ENCODE measurements around the gene MNX1.

The MNX1 gene

DNA sequence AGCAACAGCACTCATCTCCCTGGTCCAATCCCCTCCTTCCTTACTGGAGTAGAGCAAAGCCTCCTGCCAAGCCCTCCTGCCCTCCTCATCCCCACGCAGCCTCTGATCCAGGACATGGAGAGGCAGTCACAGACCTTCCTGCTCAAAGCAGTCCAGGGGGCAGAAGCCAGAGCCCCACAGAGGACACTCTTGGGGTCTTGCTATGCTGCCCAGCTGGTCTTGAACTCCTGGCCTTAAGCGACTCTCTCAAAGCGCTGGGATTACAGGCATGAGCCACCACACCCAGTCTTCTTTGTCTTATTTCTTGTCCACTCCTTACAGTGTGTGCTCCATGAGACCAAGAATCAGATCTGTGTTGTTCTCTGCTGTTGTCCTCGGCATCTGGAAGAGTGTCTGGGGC, 26.6 kb upstream of the MNX1 start:
- no peaks in the 10 kb centered on the region for H3K36me3 ChIP-seq (ENCODE audit: control insufficient read depth, low read length)
- H3K9me3 ChIP-seq (ENCODE audit: control insufficient read depth, insufficient read depth, low read length): peaks cover 4% of the 10 kb centered on the region; the same call in 1 of the 2 replicates
- no peak overlapping the region for H3K4me2 ChIP-seq (ENCODE audit: low read length)
- no peaks in the 10 kb centered on the region for H3K9me2 ChIP-seq (replicated peaks; ENCODE audit: control insufficient read depth, low read length)
- TF ChIP-seq EZH2phosphoT487 (IDR thresholded peaks at IDR 0.05; ENCODE audit: borderline replicate concordance, low read length): no peak
- TF ChIP-seq, protein P1, sequence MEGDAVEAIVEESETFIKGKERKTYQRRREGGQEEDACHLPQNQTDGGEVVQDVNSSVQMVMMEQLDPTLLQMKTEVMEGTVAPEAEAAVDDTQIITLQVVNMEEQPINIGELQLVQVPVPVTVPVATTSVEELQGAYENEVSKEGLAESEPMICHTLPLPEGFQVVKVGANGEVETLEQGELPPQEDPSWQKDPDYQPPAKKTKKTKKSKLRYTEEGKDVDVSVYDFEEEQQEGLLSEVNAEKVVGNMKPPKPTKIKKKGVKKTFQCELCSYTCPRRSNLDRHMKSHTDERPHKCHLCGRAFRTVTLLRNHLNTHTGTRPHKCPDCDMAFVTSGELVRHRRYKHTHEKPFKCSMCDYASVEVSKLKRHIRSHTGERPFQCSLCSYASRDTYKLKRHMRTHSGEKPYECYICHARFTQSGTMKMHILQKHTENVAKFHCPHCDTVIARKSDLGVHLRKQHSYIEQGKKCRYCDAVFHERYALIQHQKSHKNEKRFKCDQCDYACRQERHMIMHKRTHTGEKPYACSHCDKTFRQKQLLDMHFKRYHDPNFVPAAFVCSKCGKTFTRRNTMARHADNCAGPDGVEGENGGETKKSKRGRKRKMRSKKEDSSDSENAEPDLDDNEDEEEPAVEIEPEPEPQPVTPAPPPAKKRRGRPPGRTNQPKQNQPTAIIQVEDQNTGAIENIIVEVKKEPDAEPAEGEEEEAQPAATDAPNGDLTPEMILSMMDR (IDR thresholded peaks at IDR 0.05; ENCODE audit: low read depth, low read length, poor library complexity, severe bottlenecking): no peak
- no peak overlapping the region for H3K27ac ChIP-seq (ENCODE audit: low read depth, low read length)
- no peaks in the 10 kb centered on the region for H3F3A ChIP-seq (ENCODE audit: control insufficient read depth, insufficient read depth)
- H3K4me1 ChIP-seq (ENCODE audit: control insufficient read depth, low read length): no peaks in the 10 kb centered on the region
- H3K4me3 ChIP-seq (ENCODE audit: low read length): no peak overlapping the region
- no peaks in the 10 kb centered on the region for H3K27me3 ChIP-seq (ENCODE audit: control insufficient read depth, low read length)
- no peaks in the 10 kb centered on the region for H3K79me2 ChIP-seq (ENCODE audit: control insufficient read depth, low read length)
- H4K20me1 ChIP-seq (ENCODE audit: control insufficient read depth, insufficient read depth, low read depth, low read length): no peaks in the 10 kb centered on the region

DNA sequence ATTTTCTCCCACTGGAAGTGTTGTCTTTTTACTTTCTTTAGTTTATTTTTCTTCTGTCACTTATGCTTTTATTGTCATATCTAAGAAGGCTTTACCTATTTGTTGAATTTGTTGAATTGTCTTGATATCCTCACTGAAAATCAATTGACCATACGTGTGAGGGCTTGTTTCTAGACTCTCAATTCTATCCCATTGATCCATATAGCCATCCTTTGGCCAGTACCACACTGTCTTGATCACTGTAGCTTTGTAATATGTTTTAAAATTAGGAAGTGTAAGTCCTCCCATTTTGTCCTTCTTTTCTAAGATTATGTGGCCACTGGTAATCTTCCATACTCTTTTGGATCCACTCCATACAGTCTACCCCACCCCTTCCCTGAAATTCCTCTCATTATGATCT, 25.5 kb upstream of the MNX1 start:
- Histone ChIP-seq H3K79me2 (ENCODE audit: control insufficient read depth, low read length) (no peaks in the 10 kb centered on the region), H3K4me1 (ENCODE audit: control insufficient read depth, low read length) (no peaks in the 10 kb centered on the region), H3K36me3 (ENCODE audit: control insufficient read depth, low read length) (no peaks in the 10 kb centered on the region), H3F3A (ENCODE audit: control insufficient read depth, insufficient read depth) (no peaks in the 10 kb centered on the region), H3K27me3 (ENCODE audit: control insufficient read depth, low read length) (no peaks in the 10 kb centered on the region), H4K20me1 (ENCODE audit: control insufficient read depth, insufficient read depth, low read depth, low read length) (no peaks in the 10 kb centered on the region), H3K27ac (ENCODE audit: low read depth, low read length) (no peak overlapping the region), H3K4me3 (ENCODE audit: low read length) (no peak overlapping the region), H3K9me3 (ENCODE audit: control insufficient read depth, insufficient read depth, low read length) (peaks cover 4% of the 10 kb centered on the region; the same call in 1 of the 2 replicates), H3K4me2 (ENCODE audit: low read length) (no peak overlapping the region), H3K9me2 (replicated peaks; ENCODE audit: control insufficient read depth, low read length) (no peaks in the 10 kb centered on the region)
- TF ChIP-seq, protein P1 (IDR thresholded peaks at IDR 0.05; ENCODE audit: low read depth, low read length, poor library complexity, severe bottlenecking): no peak
- TF ChIP-seq EZH2phosphoT487 (IDR thresholded peaks at IDR 0.05; ENCODE audit: borderline replicate concordance, low read length): no peak

DNA sequence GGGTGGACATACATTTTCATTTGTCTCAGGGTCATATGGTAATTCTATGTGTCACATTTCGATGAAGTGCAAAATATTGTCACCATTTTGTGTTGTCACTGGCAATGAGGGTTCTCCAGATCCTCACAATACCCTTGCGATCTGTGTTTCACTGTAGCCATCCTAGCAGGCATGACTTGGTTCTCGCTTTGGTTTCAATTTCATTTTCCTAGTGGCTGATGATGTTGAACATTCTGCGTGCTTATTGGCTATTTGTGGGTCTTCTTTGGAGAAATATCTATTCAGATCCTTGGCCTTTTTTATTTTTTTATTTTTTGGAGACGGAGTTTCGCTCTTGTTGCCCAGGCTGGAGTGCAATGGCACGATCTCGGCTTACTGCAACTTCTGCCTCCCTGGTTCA, 24.8 kb upstream of the MNX1 start:
- TF ChIP-seq EZH2phosphoT487 (IDR thresholded peaks at IDR 0.05; ENCODE audit: borderline replicate concordance, low read length): no peak
- TF ChIP-seq, protein P1 (IDR thresholded peaks at IDR 0.05; ENCODE audit: low read depth, low read length, poor library complexity, severe bottlenecking): no peak
- Histone ChIP-seq H3K4me1 (ENCODE audit: control insufficient read depth, low read length) (no peaks in the 10 kb centered on the region), H3F3A (ENCODE audit: control insufficient read depth, insufficient read depth) (no peaks in the 10 kb centered on the region), H3K9me3 (ENCODE audit: control insufficient read depth, insufficient read depth, low read length) (peaks cover 4% of the 10 kb centered on the region; the same call in 1 of the 2 replicates), H4K20me1 (ENCODE audit: control insufficient read depth, insufficient read depth, low read depth, low read length) (no peaks in the 10 kb centered on the region), H3K36me3 (ENCODE audit: control insufficient read depth, low read length) (no peaks in the 10 kb centered on the region), H3K9me2 (replicated peaks; ENCODE audit: control insufficient read depth, low read length) (no peaks in the 10 kb centered on the region), H3K4me2 (ENCODE audit: low read length) (no peak overlapping the region), H3K4me3 (ENCODE audit: low read length) (no peak overlapping the region), H3K27ac (ENCODE audit: low read depth, low read length) (no peak overlapping the region), H3K79me2 (ENCODE audit: control insufficient read depth, low read length) (no peaks in the 10 kb centered on the region), H3K27me3 (ENCODE audit: control insufficient read depth, low read length) (no peaks in the 10 kb centered on the region)
